CD4-positive, alpha-beta T cell treated with Interferon alpha-2 for 1 hour (primary cell): Measurements from ENCODE around the gene NOL4L.

Experiments
- DNase-seq, 2 donors: peaks; one replicate each; pipeline ENCODE4 v3.0.0-alpha.2; 2020 to 2022

The NOL4L gene

DNA sequence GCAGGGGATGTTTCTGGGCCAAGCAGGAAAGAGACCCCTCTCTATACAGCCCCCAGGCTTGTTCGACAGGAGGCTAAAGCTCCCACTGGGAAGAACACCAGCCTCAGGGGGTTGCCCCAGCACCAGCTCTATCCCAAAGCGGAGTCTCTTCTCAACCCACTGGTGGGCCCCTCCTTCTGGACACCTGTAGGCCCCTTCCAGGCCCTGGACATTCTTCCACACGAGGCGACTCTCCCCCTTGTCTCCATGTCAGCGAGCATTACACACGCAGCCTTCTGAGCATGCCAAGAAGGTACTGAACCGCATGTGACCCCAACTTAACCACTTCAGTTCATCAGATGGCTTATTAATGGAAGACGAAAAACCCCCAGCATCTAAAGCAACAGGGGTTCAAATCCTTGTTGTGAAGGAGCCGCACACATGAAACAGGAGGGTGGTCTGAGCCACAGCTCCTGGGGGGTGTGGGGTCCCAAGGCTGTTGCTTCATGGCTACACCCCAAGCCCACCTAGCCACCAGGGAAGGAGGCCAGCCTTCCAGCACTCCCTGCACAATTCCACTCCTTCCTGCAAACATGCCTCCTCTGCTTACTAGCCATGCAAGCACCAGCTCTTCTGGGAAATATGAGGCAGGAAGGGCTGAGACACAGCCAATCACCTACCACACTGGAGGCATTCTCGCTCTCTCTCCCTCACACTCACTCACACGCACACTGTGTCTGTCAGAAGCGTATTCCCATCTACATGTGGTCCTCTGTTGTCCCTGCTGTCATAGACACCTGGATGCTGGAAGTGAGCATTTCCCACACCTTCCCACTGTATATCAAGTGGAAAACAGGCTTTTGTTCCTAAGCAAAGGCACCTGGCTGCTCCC, 104.5 kb downstream of the NOL4L start:
- DNase-seq, result no peak

DNA sequence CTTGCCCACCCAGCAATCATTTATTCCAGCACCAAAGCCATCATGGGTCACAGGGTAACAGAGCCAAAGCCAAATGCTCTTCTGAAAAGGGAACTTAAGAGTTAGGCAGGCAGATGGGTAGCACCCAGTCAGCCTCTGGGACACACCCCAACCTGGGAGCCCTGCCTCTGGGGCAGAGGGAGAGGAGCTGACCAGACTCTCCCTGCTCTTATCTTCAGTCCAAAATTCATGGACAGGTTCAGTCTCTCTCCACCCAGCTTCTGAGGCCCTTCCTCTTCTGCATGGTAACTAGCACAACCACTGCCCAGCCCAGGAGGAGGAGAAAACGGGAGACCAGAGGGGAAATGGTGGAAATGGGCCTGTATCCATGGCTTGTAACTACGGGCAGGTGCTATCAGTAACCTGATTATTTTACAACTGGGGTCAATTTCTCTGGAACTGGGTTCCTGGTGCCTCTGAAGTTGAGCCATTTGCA, 105.4 kb downstream of the NOL4L start:
- no peak for DNase-seq

DNA sequence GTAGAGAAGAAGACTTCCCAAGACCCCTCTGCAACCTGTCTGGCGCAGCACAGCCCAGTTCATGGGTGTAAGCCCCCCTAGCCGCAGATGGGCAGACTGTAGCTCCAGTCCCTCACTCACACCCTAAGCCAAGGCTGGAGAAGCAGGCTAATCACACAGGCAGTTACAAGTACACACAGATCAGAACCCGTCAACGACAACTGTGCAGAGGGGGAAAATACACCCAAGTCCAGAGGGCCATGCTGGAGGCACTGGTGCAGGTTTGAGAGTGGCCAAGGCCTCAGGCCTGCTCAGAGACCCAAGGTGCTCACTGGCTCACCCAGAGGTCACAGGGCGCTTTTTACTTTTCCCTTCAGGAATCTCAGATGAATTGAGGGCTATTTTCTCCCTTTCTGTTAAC, 106.1 kb downstream of the NOL4L start:
- no peak for DNase-seq

DNA sequence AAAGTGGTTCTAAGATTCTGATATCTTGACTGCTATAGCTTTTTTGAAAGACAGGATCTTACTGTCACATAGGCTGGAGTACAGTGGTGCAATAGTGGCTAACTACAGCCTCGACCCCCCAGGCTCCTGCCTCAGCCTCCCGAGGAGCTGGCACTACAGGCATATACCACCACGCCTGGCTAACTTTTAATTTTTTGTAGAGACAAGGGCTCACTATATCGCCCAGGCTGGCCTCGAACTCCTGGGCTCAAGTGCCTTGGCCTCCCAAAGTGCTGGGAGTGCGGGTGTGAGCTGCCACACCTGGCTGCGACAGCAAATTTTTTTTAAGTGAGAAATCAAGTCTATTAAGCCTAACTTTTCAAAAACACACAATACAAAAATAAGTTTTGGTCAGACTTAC, 106.6 kb downstream of the NOL4L start:
- DNase-seq, result no peak

DNA sequence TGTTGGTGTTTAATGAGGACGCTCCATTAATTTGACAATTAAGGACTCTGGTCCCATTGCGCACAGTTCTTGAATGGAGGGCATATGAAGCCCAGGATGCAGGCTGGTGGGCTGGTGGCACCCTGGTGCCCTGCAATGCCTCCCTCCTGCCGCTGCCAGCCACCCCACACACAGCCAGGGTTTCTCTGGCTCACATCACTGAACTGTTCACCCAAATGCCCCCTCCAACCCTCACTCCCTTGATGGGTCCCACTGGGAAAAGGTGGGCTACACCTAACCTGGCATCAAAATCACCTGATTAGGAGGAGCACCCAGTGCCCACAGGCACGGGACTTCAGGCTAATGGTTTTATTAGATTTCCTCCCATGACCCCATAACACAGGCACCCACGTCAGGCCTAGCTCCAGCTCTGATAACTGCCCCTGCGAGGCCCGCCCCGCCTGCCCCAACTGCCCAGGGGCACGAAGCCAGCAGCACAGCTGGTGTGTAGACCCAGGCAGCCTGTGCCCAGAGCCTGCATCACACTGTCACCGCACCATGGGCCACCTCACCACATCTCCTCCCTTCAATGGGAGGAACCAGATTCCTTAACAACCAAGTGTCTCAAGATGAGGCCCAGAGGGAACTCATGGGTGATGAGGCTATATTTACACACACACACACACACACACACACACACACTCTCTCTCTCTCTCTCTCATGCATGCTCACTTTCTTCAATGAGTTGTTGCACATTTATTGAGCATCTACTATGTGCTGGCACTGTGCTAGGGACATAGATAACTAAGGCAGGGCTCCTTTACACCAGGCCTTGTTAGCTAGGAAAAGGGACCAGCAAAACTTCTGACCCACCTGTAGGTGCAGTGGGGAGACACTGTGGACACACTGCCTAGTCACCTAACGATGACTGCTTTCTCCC, 107.3 kb downstream of the NOL4L start:
- no peak for DNase-seq

DNA sequence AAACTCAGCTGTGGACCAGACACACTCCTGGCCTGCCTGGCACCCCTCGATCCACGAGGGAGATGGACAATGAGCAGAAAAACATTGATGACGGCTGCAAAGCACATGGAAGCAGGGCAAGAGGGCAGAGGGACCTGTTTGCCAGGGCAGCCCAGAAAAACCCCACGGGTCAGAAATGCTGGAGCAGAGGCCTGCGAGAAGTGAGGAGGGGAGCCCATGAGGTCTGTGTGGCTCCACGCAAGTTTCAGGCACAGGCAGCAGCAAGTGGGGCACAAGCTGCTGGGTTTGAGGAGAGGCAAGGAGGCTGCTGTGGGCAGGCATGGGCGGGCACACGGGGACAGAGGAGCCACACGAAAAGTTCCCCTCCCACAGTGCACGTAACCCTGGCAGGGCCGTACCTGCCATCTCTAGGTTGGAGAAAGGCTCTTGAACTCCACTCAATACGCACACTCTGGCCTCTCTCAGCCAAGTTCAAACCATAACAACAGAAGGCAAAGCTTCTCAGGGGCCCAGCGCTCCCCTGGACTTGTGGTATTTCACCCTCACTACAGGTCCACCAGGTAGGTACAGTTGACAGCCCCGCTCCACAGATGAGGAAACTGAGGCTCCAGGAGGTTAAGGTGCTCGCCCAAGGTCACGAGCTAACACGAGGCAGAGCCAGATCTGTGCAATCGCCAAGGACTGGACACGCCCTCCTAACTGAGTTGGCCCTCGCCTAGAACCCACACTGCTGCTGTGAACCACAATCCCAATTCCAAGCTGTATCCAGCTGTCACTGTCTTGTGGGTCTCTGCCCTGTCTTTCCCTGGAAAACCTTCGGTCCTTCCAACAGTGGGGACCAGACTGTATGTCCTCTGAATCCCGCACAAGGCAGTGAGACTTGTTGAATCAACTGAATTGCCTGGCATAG, 108.2 kb downstream of the NOL4L start:
- DNase-seq, result no peak

DNA sequence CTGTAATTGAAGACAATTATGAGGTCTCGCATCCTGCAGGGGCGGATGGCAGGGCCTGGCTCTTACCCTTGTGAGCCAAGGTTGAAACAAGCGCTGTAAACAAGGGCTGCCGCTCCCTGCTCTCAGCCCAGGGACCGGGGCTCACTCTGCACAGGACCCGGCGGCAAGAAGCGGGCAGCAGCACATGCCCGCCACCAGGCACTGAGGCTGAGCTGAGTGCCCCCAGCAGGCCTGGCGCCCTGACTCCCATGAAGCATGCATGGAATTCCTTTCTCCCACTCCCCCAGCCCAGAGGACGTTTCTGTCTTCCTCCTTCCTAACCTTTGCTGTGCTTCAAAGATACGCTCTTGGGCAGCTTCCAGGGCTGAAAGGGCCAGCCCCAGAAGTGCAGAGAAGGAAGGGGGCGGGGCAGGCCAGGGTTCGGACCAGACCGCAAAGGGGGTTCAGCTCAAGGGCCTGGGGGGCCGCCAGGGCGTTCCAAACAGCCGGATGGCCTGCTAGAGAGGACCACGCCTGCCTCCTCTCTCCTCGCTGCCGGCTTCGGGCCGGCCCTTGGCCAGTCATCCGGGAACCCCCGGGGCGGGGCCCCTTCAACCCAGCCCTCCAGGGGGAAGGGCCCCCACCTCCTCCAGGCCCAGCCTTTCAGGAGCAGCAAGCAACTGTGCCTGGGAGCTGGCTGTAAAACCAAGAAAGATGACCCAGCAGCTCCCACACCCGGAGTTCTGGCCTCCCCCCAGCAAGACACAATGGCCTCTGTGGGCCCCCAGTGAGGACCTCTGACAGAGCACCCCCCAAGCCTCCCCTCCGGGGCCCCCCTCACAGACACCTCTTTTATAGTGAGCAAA, 109.9 kb downstream of the NOL4L start:
- peak in 1 of 2 donors; percentile 15 for DNase-seq

DNA sequence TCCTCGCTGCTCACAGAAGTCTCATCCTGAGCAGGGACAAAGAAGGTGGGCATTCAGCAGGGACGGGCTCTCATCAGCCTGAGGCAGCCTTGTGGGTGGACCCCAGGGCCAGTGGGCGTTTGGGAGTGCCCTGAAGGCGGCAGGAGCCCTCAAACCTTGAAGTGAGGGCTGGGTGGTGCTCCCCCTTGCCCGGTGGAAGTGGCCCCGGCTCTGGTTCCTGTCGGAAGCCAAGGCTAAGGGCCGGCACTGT, 110.5 kb downstream of the NOL4L start:
- no peak for DNase-seq

DNA sequence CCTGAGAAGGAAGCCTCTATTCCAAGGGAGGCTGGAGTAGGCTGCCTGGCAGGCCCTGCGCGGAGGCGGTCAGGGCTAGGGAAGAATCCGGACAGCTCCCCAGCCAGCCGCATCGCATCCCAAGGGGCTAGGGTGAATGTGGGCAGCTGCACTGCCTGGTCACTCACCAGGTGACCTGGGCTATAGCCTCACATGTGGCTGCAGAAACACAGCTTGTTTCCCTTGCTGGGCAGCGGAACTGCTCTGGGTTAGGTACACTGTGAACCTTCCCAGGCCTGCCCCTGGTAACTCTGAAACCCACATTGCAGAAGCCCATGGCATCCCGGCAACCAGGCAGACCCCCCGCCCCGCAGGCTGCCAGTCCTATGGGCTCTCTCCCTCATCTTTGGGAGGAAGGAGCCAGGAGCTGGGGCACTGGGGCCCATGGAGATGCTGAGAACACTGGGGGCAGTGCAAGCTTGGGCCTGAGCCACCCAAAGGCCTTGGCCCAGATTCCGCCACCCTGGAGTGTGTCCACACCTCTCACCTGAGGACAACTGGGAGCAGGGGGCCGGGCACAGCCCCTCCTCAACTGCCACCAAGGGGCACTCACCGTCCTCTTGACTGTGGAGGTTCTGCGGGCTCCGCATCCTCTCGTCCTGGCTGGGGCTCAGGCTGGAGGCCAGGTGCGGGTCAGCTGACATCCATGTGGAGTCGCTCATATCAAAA, 111.0 kb downstream of the NOL4L start:
- DNase-seq, result no peak

DNA sequence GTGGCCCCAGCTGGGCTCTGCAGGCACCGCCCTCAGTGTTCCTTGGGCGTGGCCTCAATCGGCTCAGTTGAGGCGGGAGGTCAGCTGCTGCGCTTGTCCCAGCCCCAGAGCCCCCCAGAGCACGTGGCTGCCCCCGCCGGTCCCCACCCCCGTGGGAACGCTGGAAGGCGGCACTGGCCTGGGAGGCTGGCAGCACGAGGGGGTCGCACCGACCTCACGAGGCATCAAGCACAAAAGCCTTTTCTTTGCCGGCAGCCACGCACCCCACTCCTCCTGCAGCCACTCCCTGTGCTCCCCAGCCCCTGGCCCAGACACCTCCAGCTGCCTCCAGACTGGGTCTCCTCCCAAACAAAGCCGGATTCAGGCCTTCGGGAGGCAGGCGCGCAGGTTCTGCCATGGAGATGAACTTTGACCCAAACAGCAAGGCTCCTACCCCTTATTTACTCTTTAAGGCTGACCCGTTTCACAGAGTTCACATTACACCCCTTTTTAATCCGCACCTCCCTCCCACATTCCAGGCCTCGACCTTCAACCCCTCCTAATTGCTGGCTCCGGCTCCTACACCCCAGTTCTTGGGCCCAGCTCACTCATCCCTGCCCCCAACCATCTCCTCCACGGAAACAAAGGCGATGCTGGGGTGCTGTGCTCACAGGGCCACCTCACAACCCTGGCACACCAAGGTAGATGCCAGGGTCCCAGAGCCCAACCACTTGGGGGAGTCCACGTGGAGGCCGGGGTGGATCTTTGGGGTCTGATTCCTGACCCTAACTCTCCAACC, 111.7 kb downstream of the NOL4L start:
- DNase-seq, result no peak

DNA sequence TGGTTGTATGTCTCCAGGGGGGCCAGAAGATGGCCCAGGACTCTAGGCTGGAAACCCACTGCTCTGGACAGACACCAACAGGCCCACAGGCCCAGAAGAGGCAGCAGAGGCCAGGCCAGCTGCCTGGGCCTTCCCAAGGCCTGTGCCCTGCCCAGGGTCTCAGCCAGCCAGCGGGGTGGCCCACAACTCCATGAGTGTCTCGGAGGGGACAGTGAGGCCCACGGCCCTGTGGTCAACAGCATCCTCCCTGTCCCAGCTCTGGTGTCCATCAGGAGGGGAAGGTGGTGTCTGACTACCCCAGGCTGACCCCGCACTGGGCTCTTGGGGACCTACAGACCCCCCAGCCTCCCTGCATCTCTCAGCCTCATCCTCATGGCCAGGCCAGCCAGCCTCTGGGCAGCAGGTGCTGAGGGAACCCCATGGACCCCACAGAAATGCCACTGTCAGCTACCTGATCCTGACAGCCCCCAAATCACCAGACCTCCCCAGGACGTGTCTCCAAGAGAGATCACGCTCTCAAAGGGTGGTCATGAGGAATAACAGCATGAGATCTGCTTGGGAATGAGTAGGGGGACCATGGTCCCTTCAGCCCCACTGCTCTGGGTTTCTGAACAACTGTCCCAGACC, 112.4 kb downstream of the NOL4L start:
- no peak for DNase-seq

DNA sequence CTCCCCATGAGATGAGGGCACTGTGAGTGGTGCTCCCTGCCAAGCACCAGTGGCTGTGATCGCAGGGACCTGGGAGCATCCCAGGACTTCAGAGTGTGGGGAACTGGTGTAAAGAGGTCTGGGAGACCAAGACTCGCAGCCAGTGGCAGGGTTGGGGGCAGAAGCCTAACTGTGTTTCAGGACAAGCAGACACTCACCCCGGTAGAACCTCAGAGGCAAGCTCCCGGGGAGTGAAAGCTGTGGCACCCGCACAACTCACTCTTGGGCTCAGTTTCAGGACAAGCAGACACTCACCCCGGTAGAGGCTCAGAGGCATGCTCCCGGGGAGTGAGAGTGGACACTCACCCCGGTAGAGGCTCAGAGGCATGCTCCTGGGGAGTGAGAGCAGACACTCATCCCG, 114.2 kb downstream of the NOL4L start:
- no peak for DNase-seq

DNA sequence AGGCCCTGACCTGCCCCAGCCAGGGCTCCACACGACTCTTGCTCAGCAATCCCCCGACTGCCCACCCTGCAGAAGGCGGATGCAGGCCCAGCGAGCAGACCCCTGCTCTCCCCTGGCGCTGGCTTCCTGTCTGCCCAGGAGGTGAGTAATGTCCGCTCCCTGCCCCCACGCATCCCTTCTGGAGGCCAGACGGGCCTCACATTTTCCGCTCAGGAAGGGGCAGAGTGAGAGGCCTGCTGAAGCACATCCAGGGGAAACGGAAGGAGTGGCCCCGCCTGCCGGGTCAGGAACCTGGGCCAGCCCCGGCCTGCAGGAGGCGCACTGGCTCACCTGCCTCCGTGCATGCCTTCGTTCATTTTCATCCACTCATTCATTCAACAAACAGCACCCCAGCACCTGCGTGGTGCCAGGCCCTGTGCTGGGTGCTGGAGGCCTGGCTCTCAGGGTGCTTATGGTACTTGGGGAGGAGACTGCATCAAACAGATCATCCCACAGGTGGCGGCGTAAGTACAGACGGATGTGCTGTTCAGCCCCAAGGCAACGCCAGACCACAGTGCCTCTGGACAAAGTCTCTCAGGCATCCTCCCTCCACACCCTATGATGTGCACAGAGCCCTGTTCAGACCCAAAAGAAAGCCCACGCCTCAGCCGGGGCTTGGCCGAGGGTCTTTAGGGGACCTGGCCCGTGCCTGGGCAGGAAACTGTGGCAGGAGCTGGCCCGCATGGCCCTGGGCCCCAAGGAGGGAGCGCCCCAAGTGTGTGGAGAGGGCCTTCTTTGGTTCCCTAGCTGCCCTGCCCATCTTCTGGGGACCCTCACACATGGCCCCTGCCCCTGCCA, 114.9 kb downstream of the NOL4L start:
- peak in 1 of 2 donors; percentile 28 for DNase-seq

DNA sequence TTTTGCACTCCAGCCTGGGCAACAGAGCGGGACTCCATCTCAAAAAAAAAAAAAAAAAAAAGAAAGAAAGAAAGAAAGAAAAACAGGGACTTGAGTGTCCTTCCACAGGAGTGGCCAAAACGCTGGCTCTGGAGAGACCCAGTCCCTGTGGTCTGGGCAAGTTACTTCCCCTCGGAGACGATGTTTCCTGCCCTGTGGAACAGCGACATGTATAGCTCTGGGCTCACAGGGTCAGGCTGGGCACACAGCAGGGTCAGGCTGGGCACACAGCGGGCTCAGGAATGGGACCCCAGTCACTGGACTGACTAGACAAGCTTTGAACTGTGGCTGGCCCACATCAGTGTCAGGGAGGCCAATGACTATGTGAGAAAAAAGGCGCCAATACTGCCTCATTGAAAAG, 116.3 kb downstream of the NOL4L start:
- no peak for DNase-seq

DNA sequence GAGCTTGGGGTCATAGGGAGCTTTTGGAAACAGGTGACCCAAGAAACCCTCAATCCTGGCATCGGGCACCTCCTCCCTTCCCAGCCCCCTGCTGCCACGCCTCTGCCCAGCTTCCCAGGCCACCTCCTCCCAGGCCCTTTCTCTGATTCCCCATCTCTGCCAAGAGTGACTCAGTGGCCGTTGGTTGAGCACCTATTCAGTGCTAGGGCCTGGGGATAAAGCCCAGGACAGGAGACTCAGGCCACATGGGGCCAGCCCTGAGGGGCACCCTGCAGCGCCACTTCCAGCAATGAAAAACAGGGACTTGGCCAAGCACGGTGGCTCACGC, 116.9 kb downstream of the NOL4L start:
- DNase-seq, result no peak

DNA sequence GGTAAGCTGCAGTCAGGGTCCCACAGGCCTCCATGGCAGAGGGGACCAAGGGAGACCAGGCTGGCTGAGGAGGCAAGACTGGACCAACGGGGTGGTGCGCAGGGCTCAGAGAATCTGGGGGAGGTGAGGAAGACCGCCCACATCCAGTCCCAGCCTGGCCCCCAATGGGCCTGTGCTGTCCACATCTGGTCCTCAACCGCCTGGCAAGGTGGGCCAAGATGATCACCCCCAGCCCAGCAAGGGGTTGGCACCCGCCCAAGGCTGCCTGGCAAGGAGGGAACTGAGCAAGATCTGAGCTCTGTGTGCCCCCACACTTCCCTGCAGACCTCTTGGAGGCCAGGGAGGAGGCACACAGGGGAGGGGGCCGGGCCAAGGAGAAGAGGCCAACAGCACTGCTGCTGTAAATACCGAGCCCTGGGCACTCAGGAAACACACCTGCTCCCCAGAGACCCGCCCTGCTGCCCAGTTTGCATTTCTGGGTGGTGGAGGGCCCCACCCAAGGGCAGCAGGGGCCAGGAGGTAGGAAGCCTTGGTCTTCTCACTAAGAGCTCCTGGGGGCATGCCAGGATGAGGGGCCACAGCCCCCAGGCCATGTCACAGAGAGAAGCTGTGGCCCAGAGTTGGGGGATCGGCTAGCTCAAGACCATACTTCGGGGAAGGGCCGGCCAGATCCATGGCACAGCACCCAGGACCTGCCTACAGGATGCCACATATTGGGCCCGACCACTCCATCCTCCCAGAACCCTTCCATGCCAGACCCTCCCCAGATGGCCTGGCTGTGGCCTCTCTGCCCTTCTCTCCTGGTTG, 117.4 kb downstream of the NOL4L start:
- no peak for DNase-seq

DNA sequence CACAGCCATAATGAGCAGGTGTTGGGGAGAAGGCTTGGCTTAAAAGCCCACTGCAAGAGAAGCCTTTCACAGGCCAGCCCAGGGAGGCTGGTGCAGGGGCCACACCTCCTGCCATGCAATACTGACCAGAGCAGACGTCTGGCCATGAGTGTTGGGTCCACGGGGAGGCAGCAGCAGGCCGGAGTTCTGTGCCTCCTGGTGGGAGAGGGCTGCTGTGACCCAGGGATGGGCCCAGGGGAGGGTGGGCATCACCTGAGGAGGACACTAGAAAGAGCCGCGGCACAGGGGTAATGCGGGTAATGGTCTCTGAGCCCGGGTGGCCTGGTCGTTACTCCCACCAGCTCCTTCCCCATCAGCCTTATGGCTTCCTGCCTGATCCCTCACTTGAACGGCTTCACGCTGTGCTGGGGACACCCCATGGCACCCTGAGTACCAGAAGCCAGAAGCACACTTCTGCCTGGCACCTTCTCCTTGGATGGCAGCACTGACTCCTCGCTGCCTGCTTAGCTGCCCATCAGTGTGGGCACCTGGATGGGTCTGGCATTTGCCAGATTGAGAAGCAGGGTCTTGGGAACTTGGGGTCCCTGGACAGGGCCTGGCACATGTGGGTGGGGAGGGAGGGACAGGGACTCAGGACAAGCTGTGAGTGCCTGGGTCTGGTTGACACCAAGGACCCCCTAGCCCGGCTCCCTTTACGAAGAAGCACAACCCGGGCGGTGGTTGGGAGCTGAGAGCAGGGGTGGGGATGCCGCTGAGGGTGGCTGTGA, 118.2 kb downstream of the NOL4L start:
- no peak for DNase-seq
